Measurements from ENCODE around the gene KCNK1. TPM values are rescaled to one million over a fixed set of nuclear protein-coding genes. Genes with fewer than 3 reads are reported as not detected.

Gene KCNK1
- total and polyA plus RNA-seq, 2 of the 13 experiments (the other 11 are each of a cell fraction or from before 2014, with no cell fraction given) = not detected

DNA sequence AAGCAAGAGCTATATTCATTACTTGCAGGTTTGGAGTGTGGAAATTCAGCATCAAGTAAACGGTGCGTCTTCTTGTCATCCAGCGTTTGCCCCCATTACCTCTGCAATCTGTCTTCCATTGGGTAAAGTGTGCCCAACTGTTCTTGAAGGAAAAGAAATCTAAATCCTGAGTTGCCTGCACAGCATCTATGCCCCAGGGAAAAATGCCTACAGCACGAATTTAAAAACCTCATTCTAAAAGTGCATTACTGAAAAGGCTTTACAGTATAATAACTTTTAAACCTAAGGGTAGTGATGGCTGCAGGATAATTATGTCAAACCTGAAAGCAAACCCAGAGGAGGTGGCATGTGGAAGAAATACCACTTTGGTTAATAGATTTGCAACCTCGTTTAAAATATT lies 37.2 kb downstream of the KCNK1 start (continued):
- TF ChIP-seq, protein P1, sequence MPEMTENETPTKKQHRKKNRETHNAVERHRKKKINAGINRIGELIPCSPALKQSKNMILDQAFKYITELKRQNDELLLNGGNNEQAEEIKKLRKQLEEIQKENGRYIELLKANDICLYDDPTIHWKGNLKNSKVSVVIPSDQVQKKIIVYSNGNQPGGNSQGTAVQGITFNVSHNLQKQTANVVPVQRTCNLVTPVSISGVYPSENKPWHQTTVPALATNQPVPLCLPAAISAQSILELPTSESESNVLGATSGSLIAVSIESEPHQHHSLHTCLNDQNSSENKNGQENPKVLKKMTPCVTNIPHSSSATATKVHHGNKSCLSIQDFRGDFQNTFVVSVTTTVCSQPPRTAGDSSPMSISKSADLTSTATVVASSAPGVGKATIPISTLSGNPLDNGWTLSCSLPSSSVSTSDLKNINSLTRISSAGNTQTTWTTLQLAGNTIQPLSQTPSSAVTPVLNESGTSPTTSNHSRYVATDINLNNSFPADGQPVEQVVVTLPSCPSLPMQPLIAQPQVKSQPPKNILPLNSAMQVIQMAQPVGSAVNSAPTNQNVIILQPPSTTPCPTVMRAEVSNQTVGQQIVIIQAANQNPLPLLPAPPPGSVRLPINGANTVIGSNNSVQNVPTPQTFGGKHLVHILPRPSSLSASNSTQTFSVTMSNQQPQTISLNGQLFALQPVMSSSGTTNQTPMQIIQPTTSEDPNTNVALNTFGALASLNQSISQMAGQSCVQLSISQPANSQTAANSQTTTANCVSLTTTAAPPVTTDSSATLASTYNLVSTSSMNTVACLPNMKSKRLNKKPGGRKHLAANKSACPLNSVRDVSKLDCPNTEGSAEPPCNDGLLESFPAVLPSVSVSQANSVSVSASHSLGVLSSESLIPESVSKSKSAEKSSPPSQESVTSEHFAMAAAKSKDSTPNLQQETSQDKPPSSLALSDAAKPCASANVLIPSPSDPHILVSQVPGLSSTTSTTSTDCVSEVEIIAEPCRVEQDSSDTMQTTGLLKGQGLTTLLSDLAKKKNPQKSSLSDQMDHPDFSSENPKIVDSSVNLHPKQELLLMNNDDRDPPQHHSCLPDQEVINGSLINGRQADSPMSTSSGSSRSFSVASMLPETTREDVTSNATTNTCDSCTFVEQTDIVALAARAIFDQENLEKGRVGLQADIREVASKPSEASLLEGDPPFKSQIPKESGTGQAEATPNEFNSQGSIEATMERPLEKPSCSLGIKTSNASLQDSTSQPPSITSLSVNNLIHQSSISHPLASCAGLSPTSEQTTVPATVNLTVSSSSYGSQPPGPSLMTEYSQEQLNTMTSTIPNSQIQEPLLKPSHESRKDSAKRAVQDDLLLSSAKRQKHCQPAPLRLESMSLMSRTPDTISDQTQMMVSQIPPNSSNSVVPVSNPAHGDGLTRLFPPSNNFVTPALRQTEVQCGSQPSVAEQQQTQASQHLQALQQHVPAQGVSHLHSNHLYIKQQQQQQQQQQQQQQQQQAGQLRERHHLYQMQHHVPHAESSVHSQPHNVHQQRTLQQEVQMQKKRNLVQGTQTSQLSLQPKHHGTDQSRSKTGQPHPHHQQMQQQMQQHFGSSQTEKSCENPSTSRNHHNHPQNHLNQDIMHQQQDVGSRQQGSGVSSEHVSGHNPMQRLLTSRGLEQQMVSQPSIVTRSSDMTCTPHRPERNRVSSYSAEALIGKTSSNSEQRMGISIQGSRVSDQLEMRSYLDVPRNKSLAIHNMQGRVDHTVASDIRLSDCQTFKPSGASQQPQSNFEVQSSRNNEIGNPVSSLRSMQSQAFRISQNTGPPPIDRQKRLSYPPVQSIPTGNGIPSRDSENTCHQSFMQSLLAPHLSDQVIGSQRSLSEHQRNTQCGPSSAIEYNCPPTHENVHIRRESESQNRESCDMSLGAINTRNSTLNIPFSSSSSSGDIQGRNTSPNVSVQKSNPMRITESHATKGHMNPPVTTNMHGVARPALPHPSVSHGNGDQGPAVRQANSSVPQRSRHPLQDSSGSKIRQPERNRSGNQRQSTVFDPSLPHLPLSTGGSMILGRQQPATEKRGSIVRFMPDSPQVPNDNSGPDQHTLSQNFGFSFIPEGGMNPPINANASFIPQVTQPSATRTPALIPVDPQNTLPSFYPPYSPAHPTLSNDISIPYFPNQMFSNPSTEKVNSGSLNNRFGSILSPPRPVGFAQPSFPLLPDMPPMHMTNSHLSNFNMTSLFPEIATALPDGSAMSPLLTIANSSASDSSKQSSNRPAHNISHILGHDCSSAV (CRISPR knock-in tag; IDR thresholded peaks at IDR 0.05; ENCODE audit: borderline replicate concordance) = no peak
- TF ChIP-seq ZNF558 (CRISPR knock-in tag; IDR thresholded peaks at IDR 0.05; ENCODE audit: borderline replicate concordance) (no peak), ZKSCAN8 (CRISPR knock-in tag; IDR thresholded peaks at IDR 0.05; ENCODE audit: borderline replicate concordance) (no peak), ZNF496 (CRISPR knock-in tag; IDR thresholded peaks at IDR 0.05; ENCODE audit: insufficient replicate concordance) (no peak), ZNF879 (CRISPR knock-in tag; IDR thresholded peaks at IDR 0.05) (no peak)
